ENCODE measurements around the gene NXF2B. TPM values are rescaled to one million over a fixed set of nuclear protein-coding genes. Genes with fewer than 3 reads are reported as not detected.

The NXF2B gene
- total RNA-seq, 3 donors from 2014 or later (not counting 1 experiment from before 2014, with no cell fraction given), result not detected

DNA sequence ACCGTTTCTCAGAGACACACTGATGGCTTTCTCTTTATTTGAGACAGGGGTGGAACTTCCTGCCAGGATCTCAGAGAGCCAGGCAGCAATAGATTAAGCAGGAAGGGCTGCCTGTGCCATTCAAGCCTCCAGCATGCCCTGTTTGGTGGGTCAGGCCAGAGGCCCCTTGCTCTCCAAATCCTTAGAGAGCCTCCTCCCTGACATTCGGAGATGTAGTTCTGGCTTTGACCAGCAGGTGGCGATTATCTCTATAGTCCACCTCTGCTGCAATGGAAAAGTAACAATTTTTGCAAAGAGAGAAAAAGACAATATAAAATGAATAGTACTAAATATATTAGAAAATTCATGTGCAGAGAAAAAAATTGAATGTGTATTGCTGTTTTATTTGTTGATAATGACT is 93.9 kb downstream of the NXF2B start:
- Histone ChIP-seq H3K27ac (ENCODE audit: low read length) (no peak overlapping the region), H3K36me3 (ENCODE audit: control insufficient read depth, insufficient read depth, low read length) (no peaks in the 10 kb centered on the region), H3K27me3 (ENCODE audit: control insufficient read depth, insufficient read depth, low read length) (no peaks in the 10 kb centered on the region), H3K4me1 (ENCODE audit: control insufficient read depth, insufficient read depth, low read length) (no peaks in the 10 kb centered on the region), H3K4me3 (ENCODE audit: low read length) (no peak overlapping the region), H3K9me3 (ENCODE audit: control insufficient read depth, insufficient read depth, low read length) (no peaks in the 10 kb centered on the region)
- Mint-ChIP-seq H3K27me3 (ENCODE audit: low read depth in 2 of 2) (peaks cover 3 to 35% of the 10 kb centered on the region in 2 donors), H3K9me3 (no peaks in the 10 kb centered on the region), H3K27ac (no peak overlapping the region), H3K4me1 (no peaks in the 10 kb centered on the region), H3K4me3 (no peak overlapping the region), H3K36me3 (no peaks in the 10 kb centered on the region)
- WGBS (ENCODE audit: insufficient coverage), result 89% methylated on average over 1 of the region's 3 CpGs
- intact Hi-C loops (cut with micrococcal nuclease), result no loop called here
- ATAC-seq, result peak in 1 of 3 donors; percentile 71
- TF ChIP-seq, protein P1, sequence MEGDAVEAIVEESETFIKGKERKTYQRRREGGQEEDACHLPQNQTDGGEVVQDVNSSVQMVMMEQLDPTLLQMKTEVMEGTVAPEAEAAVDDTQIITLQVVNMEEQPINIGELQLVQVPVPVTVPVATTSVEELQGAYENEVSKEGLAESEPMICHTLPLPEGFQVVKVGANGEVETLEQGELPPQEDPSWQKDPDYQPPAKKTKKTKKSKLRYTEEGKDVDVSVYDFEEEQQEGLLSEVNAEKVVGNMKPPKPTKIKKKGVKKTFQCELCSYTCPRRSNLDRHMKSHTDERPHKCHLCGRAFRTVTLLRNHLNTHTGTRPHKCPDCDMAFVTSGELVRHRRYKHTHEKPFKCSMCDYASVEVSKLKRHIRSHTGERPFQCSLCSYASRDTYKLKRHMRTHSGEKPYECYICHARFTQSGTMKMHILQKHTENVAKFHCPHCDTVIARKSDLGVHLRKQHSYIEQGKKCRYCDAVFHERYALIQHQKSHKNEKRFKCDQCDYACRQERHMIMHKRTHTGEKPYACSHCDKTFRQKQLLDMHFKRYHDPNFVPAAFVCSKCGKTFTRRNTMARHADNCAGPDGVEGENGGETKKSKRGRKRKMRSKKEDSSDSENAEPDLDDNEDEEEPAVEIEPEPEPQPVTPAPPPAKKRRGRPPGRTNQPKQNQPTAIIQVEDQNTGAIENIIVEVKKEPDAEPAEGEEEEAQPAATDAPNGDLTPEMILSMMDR (IDR thresholded peaks at IDR 0.05), result peak; percentile 65
- peak; percentile 52 to 74 for DNase-seq

DNA sequence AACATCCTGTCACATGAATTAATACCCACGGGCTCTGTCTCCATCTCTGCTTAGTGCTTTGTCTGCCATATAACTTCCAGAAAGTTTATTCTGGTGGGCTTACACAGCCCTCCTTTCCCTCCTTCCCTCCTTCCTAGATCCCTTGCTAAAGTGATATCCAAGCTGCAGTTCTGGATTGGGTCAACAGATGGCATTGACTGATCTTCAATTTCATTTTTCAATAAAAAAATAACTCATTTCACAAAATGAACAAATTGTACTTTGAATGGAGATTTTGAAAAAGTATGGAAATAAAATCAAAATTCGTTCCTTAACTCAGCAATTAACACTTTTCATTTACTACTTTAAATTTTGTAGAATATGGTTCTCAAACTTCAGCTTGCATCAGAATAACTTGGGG is 97.9 kb downstream of the NXF2B start:
- Histone ChIP-seq H3K27ac (ENCODE audit: low read length) (no peak overlapping the region), H3K27me3 (ENCODE audit: control insufficient read depth, insufficient read depth, low read length) (no peaks in the 10 kb centered on the region), H3K4me3 (ENCODE audit: low read length) (no peak overlapping the region), H3K9me3 (ENCODE audit: control insufficient read depth, insufficient read depth, low read length) (no peaks in the 10 kb centered on the region), H3K36me3 (ENCODE audit: control insufficient read depth, insufficient read depth, low read length) (no peaks in the 10 kb centered on the region), H3K4me1 (ENCODE audit: control insufficient read depth, insufficient read depth, low read length) (peaks cover 4% of the 10 kb centered on the region)
- Mint-ChIP-seq H3K9me3 (no peaks in the 10 kb centered on the region), H3K4me1 (no peaks in the 10 kb centered on the region), H3K27me3 (ENCODE audit: low read depth in 2 of 2) (peaks cover 0 to 16% of the 10 kb centered on the region in 2 donors), H3K36me3 (no peaks in the 10 kb centered on the region), H3K27ac (no peak overlapping the region), H3K4me3 (no peak overlapping the region)
- 17% methylated on average over 1 of the region's 2 CpGs for WGBS (ENCODE audit: insufficient coverage)
- TF ChIP-seq, protein P1 (IDR thresholded peaks at IDR 0.05), result no peak
- ATAC-seq (no peak), DNase-seq (no peak)
- intact Hi-C loops (cut with micrococcal nuclease), result no loop called here

DNA sequence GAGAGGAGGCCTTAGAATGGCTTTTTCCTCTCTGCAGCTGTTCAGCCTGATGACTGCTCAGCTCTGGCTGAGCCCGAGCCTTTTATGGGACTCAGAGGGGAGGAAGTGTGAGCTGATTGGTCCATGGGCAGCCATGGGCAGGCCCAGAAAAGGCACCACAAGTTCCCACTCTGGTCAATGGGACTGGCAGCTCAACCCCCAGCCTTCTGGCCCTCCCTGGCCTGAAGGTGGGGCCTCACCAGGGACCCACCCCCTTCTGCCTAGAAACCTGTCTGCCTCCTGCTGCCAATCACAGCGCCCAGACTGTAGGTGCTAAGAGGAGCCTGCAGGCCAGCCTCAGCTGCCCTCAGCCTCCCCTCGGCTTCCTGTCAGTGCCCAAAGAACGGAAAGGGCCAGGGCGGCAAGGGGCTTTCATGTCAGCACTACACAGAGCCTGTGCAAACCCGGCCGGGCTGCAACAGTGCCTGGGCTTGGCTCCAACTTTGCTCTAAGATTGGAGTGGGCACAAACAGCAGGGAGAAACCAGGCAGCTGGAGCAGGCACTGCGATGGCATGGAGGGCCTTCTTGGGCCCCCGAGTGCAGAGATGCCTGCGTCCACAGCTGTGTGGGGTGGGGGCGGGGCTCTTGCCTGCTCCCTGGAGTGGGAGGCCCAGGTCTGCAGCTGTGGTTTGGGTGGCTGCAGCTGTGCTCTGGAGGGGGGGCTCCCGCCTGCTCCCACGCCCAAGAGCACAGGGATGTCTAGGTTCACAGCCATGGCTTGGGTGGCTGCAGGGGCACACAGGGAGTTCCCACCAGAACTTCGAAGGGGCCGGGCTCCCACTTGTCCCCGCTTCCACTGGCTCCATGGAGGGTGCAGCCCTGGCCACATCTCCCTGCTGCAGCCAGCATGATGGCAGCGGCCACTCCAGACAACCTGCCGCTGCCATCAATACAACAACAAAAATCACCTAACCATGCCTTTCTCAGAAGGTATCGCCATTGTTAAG is 100.2 kb downstream of the NXF2B start:
- H3K9me3 Mint-ChIP-seq, result no peaks in the 10 kb centered on the region
- Histone ChIP-seq H3K27me3 (ENCODE audit: control insufficient read depth, insufficient read depth, low read length) (no peaks in the 10 kb centered on the region), H3K4me3 (ENCODE audit: low read length) (no peak overlapping the region), H3K36me3 (ENCODE audit: control insufficient read depth, insufficient read depth, low read length) (no peaks in the 10 kb centered on the region), H3K4me1 (ENCODE audit: control insufficient read depth, insufficient read depth, low read length) (peaks cover 4% of the 10 kb centered on the region), H3K9me3 (ENCODE audit: control insufficient read depth, insufficient read depth, low read length) (no peaks in the 10 kb centered on the region), H3K27ac (ENCODE audit: low read length) (no peak overlapping the region)
- no peak overlapping the region for H3K27ac Mint-ChIP-seq
- peak in 1 of 2 donors; percentile 53 for DNase-seq
- TF ChIP-seq, protein P1 (IDR thresholded peaks at IDR 0.05), result no peak
- no peak overlapping the region for H3K4me3 Mint-ChIP-seq
- ATAC-seq, result peak; percentile 63 to 84 (median 83)
- intact Hi-C loops (cut with micrococcal nuclease), result no loop called here
- no peaks in the 10 kb centered on the region for H3K36me3 Mint-ChIP-seq
- H3K27me3 Mint-ChIP-seq (ENCODE audit: low read depth in 2 of 2), result peaks cover 0 to 10% of the 10 kb centered on the region in 2 donors
- WGBS (ENCODE audit: insufficient coverage), result 82% methylated on average over 17 of the region's 19 CpGs
- H3K4me1 Mint-ChIP-seq, result no peaks in the 10 kb centered on the region

All from natural killer cell (primary cell).